Trophoblast cell (in vitro differentiated cells and primary cell): ENCODE results near the gene RALGDS.
A peak's percentile ranks its signal among the peaks of the same experiment; 100 is the strongest.

Experiments used
- DNase-seq, 2 donors: peaks; one replicate each; pipeline ENCODE4 v3.0.0-alpha.2; 2016
- H2AFZ ChIP-seq: 2 replicates; pipeline ENCODE4 v1.6.1; 2013; ENCODE audit warnings: low read length, moderate library complexity, mild to moderate bottlenecking; ENCODE audit not compliant: insufficient read depth, poor library complexity
- H2AK5ac ChIP-seq: 2 replicates; pipeline ENCODE4 v1.6.1; 2013; ENCODE audit warnings: mild to moderate bottlenecking, low read length
- H2BK120ac ChIP-seq: 2 replicates; pipeline ENCODE4 v1.6.1; 2013; ENCODE audit warnings: low read length, mild to moderate bottlenecking, moderate library complexity; ENCODE audit not compliant: insufficient read depth, poor library complexity
- H2BK12ac ChIP-seq: 2 replicates; pipeline ENCODE4 v1.6.1; 2013; ENCODE audit warnings: mild to moderate bottlenecking, low read length, moderate library complexity
- H2BK5ac ChIP-seq: 2 replicates; pipeline ENCODE4 v1.6.1; 2013; ENCODE audit warnings: low read length, low read depth, moderate library complexity, mild to moderate bottlenecking; ENCODE audit not compliant: poor library complexity
- H3K14ac ChIP-seq: 2 replicates; pipeline ENCODE4 v1.6.1; 2013; ENCODE audit warnings: mild to moderate bottlenecking, low read length
- H3K18ac ChIP-seq: 2 replicates; pipeline ENCODE4 v1.6.1; 2013; ENCODE audit warnings: mild to moderate bottlenecking, low read length
- H3K23ac ChIP-seq: 2 replicates; pipeline ENCODE4 v1.6.1; 2013; ENCODE audit warnings: low read length
- H3K27ac ChIP-seq: 2 replicates; pipeline ENCODE4 v1.5.1; 2013; ENCODE audit warnings: low read depth, mild to moderate bottlenecking, inconsistent platforms, low read length, moderate library complexity
- H3K27me3 ChIP-seq: 2 replicates; pipeline ENCODE4 v1.6.1; 2013; ENCODE audit warnings: inconsistent platforms, mild to moderate bottlenecking, low read length, moderate library complexity; ENCODE audit not compliant: insufficient read depth
- H3K36me3 ChIP-seq, 2 experiments: 1 replicate in 1 of 2; 2 replicates in 1 of 2; pipeline ENCODE4 v1.6.1; 2013; ENCODE audit warnings: low read length in 2 of 2, mild to moderate bottlenecking in 2 of 2, moderate library complexity in 1 of 2; ENCODE audit not compliant: insufficient read depth in 2 of 2, control insufficient read depth in 1 of 2
- H3K4ac ChIP-seq: 2 replicates; pipeline ENCODE4 v1.6.1; 2013; ENCODE audit warnings: low read depth, mild to moderate bottlenecking, low read length, moderate library complexity
- H3K4me1 ChIP-seq, 2 experiments: 1 replicate in 1 of 2; 2 replicates in 1 of 2; pipeline ENCODE4 v1.6.1; 2013; ENCODE audit warnings: low read length in 2 of 2, mild to moderate bottlenecking in 2 of 2, moderate library complexity in 1 of 2; ENCODE audit not compliant: insufficient read depth in 2 of 2, control insufficient read depth in 1 of 2
- H3K4me2 ChIP-seq: 2 replicates; pipeline ENCODE4 v1.6.1; 2013; ENCODE audit warnings: inconsistent platforms, mild to moderate bottlenecking, low read length, moderate library complexity
- H3K4me3 ChIP-seq: 2 replicates; pipeline ENCODE4 v1.5.1; 2013; ENCODE audit warnings: mild to moderate bottlenecking, low read depth, low read length, inconsistent platforms
- H3K79me1 ChIP-seq: one replicate; pipeline ENCODE4 v1.6.1; 2013; ENCODE audit warnings: low read length
- H3K79me2 ChIP-seq: 2 replicates; pipeline ENCODE4 v1.6.1; 2013; ENCODE audit warnings: low read length, mild to moderate bottlenecking; ENCODE audit not compliant: control insufficient read depth, insufficient read depth, poor library complexity
- H3K9ac ChIP-seq: 2 replicates; pipeline ENCODE4 v1.6.1; 2013; ENCODE audit warnings: mild to moderate bottlenecking, low read length
- H3K9me3 ChIP-seq: 2 replicates; pipeline ENCODE4 v1.6.1; 2013; ENCODE audit warnings: low read depth, mild to moderate bottlenecking, control low read depth, inconsistent platforms, low read length; ENCODE audit not compliant: insufficient read depth
- H4K12ac ChIP-seq: 2 replicates; pipeline ENCODE4 v1.6.1; 2013; ENCODE audit warnings: low read depth, mild to moderate bottlenecking, low read length, moderate library complexity
- H4K8ac ChIP-seq: 2 replicates; pipeline ENCODE4 v1.6.1; 2013; ENCODE audit warnings: low read depth, mild to moderate bottlenecking, low read length, moderate library complexity
- H4K91ac ChIP-seq: one replicate; pipeline ENCODE4 v1.6.1; 2013; ENCODE audit warnings: low read depth, mild to moderate bottlenecking, low read length, moderate library complexity
- WGBS: extraction: QIAGEN DNeasy Blood & Tissue Kit; methylation state at CpG from one replicate; pipeline ENCODE4 v1.1.7; 2013; ENCODE audit warnings: missing lambda C conversion rate; ENCODE audit not compliant: insufficient read length, insufficient coverage; ENCODE audit errors: extremely low coverage; 5-methylcytosine and 5-hydroxymethylcytosine counted together

Gene RALGDS

DNA sequence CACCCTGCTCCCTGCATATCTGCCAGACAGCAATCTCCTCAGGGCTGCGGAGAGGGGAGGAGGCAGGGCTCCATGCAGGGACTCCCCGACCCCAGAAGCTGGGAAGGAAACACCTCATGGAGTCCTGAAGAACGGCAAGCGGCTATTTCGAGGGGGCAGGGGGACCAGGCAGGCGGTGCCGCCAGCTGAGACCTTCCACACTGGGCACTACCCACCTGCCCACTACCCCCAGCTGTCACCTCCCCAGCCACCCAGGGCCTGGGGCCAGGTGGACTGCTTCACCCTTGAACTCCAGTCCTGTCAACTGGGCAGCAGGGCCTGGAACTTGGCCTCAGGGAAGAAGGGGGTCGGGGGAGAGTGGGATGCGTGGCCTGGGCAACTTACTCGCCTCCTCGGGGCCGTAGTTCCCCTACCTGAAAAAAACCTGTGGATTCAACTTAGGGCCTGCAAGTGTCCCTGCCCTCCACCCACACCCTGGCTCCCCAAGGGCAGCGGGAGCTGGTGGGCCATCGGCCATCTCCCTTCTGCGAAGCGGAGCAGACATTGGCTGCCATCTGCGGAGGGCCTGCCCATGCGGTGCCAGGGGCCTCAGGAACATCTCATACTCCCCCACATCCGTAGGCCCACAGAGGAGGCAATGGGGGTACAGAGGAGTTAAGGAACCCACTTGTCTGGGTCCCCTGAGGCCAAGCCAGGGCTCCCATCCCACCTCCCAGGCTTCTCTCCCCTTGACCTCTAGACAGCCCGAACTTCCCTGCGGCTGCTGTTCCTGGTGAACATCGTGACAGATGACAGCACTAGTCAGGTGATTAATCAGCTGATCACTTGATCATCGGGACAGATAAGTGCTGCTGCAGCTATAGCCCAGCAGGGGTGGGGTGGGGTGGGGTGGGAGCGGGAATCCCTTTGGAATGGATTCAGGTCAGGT is 18.5 kb upstream of the RALGDS start:
- Histone ChIP-seq H3K4ac (no peak overlapping the region), H3K9me3 (no peaks in the 10 kb centered on the region), H3K36me3 (peaks cover 3% of the 10 kb centered on the region in 2 experiments), H3K18ac (no peak overlapping the region), H3K79me2 (peaks cover 2% of the 10 kb centered on the region), H4K12ac (no peak overlapping the region), H4K8ac (no peak overlapping the region), H3K27me3 (no peaks in the 10 kb centered on the region), H2BK5ac (no peak overlapping the region), H2BK12ac (no peak overlapping the region), H3K4me3 (no peak overlapping the region), H3K4me1 (peaks cover 14 to 18% of the 10 kb centered on the region in 2 experiments), H3K79me1 (peaks cover 4% of the 10 kb centered on the region), H3K23ac (no peak overlapping the region), H3K27ac (no peak overlapping the region), H2AFZ (no peak overlapping the region), H4K91ac (no peak overlapping the region), H2BK120ac (no peak overlapping the region), H3K14ac (no peak overlapping the region), H3K9ac (no peak overlapping the region), H3K4me2 (no peak overlapping the region), H2AK5ac (no peak overlapping the region)
- DNase-seq = no peak
- WGBS = no CpG with 5 or more reads among the region's 24 CpGs

DNA sequence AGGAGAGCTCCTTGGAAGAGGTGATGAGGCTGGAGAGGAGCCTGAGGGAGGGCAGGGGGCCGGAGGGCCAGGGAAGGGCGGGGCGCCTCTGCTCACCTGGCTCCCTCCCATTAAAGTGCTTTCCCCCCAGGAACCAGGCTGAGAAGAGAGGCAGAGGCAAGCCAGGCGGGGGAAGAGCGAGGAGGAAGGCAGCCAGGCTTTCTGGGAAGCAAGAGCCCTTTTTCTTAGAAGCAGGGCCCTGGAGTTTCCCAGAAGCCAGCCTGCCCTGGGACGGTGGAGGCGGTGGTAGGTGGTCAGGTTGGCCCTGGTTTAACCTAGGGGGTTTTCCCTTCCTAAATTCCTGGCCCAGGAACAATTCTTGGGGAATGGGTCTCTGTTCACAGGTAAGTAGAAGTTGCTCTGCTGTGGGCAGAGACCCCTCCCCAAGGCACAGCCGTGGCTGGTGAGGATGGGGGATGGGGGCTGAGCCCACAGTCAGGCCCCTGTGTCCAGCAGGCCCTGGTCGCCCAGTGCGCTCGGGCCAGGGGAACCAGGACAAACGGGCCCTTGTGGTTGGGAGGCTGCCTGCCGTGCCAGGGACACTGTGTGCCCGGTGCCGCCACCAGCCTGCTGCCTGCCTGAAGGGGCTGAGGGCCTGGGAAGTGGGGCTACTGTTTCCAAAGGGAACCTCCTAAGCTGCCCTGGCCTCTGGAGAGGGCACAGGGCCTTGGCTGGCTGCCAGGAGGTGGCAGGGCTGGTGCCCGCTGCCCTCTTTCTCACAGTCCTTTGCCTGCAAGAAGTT is 16.6 kb upstream of the RALGDS start:
- Histone ChIP-seq H2AK5ac (no peak overlapping the region), H3K79me1 (peaks cover 13% of the 10 kb centered on the region), H3K36me3 (peaks cover 0 to 3% of the 10 kb centered on the region in 2 experiments), H3K18ac (no peak overlapping the region), H3K9ac (no peak overlapping the region), H3K4ac (no peak overlapping the region), H3K4me2 (no peak overlapping the region), H3K23ac (no peak overlapping the region), H2BK12ac (no peak overlapping the region), H3K27me3 (no peaks in the 10 kb centered on the region), H3K9me3 (no peaks in the 10 kb centered on the region), H2BK5ac (no peak overlapping the region), H2AFZ (no peak overlapping the region), H3K27ac (no peak overlapping the region), H3K4me1 (peaks cover 19 to 21% of the 10 kb centered on the region in 2 experiments), H3K14ac (no peak overlapping the region), H3K4me3 (no peak overlapping the region), H3K79me2 (peaks cover 2% of the 10 kb centered on the region), H4K12ac (no peak overlapping the region), H4K91ac (no peak overlapping the region), H2BK120ac (no peak overlapping the region), H4K8ac (no peak overlapping the region)
- WGBS = no CpG with 5 or more reads among the region's 16 CpGs
- no peak for DNase-seq

DNA sequence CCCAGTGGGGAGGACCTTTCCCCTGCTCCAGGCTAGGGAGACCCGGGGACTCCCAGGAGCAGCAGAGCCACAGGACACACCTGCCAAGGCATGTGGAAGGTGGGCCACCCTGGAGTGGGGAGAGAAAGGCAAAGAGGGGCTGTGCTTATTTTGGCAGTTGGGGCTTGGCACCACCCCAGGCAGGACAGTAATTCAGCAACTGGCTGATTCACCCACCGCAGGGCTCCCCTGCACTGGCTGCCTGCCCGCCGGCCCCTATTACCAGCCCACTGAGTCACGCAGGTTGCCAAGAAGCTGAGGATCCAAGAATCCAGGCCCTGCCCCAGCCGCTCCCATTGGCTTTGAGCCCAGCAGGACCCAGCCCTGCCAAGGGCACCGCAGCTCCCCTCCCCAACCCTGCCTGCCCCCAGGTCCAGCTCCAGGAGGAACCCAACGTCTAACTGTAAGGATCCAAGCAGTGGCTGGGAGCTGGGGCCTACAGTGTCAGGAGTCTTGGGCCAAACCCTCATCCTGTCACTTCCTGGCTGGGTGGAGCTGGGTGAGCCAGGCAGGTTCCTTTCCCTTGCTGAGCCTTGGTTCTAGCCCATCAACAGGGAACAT is 14.2 kb upstream of the RALGDS start:
- H4K91ac ChIP-seq = peak overlapping the region; percentile 8

DNA sequence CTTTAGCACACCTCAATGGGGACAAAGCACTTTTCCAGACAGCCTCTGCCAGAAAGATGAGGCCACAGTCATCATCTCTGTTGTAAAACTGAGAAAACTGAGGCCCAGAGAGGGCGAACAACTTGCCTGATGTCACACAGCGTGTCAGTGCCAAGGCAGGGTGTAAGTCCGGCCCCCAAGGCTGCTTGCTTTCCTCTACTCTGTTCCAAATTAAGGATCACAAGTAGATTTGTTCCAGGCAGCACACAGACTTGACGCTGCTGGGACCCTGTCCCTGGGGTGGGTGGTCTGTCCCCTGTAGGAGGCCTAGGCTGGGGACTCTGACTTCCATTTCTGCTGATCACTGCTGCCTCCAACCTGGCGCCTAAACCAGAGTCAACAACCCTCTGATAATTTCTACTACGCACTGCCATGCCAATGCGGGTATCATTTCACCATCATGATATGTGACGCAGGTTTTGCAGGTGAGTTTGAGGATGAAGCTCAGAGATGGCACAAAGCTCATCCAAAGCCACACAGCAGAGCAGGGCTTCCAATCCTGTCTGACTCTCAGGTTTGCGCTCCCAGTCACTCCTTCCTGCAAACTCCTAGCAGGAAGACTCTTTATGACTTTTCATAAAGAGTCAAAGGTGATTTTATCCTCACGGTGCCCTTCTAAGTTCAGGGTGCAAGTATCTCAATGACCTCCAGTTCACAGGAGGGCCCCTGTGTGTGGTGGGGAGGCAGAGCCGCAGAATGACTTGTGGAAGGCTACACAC is 13.5 kb upstream of the RALGDS start:
- no peak overlapping the region for H2AFZ ChIP-seq
- WGBS = no CpG with 5 or more reads among the region's 11 CpGs
- no peak overlapping the region for H2AK5ac ChIP-seq
- H2BK120ac ChIP-seq = no peak overlapping the region
- H4K91ac ChIP-seq = peak overlapping the region; percentile 8
- no peak overlapping the region for H2BK5ac ChIP-seq
- no peak overlapping the region for H3K4me2 ChIP-seq
- H3K18ac ChIP-seq = peak overlapping the region; percentile 28
- no peak overlapping the region for H3K4ac ChIP-seq
- peak overlapping the region; percentile 7 for H2BK12ac ChIP-seq
- no peak for DNase-seq
- H3K27ac ChIP-seq = peak overlapping the region; percentile 78
- H4K12ac ChIP-seq = no peak overlapping the region
- peaks cover 17% of the 10 kb centered on the region in 2 experiments for H3K4me1 ChIP-seq
- H3K14ac ChIP-seq = no peak overlapping the region
- no peak overlapping the region for H3K23ac ChIP-seq
- peaks cover 2% of the 10 kb centered on the region for H3K79me2 ChIP-seq
- H3K4me3 ChIP-seq = no peak overlapping the region
- peaks cover 2% of the 10 kb centered on the region for H3K9me3 ChIP-seq
- no peak overlapping the region for H4K8ac ChIP-seq
- peaks cover 2 to 9% of the 10 kb centered on the region in 2 experiments for H3K36me3 ChIP-seq
- no peaks in the 10 kb centered on the region for H3K27me3 ChIP-seq
- no peak overlapping the region for H3K9ac ChIP-seq
- H3K79me1 ChIP-seq = peaks cover 11% of the 10 kb centered on the region

More for the DNA sequence above, 14.2 kb upstream of the RALGDS start:
- Histone ChIP-seq H3K23ac (no peak overlapping the region), H3K27ac (no peak overlapping the region), H3K79me2 (peaks cover 2% of the 10 kb centered on the region), H3K36me3 (peaks cover 2 to 9% of the 10 kb centered on the region in 2 experiments), H3K27me3 (no peaks in the 10 kb centered on the region), H2BK12ac (peak overlapping the region; percentile 12), H3K4me3 (no peak overlapping the region), H2AFZ (no peak overlapping the region), H2AK5ac (no peak overlapping the region), H3K9me3 (peaks cover 2% of the 10 kb centered on the region), H3K14ac (no peak overlapping the region), H3K9ac (no peak overlapping the region), H3K4me2 (no peak overlapping the region), H2BK5ac (no peak overlapping the region), H2BK120ac (no peak overlapping the region), H4K8ac (no peak overlapping the region), H3K4ac (no peak overlapping the region), H3K4me1 (peaks cover 17 to 18% of the 10 kb centered on the region in 2 experiments), H3K18ac (no peak overlapping the region), H3K79me1 (peaks cover 13% of the 10 kb centered on the region), H4K12ac (no peak overlapping the region)
- DNase-seq = peak; percentile 69 to 76
- WGBS = no CpG with 5 or more reads among the region's 8 CpGs
